Stimulated activated CD8-positive, alpha-beta memory T cell treated with anti-CD3 and anti-CD28 coated beads, Interleukin-4, amount 100 ng/mL, for 24 hours (primary cell): ENCODE results near the gene CCDC93.
"Not testable (repeated sequence)": the region's sequence is repeated elsewhere in the genome, so short reads cannot be mapped to it uniquely, and the experiment has no call there.

ENCODE experiments used
- DNase-seq: peaks from one replicate; pipeline ENCODE4 v3.0.0-alpha.2; 2020; ENCODE audit warnings: low read depth

Gene CCDC93

GRCh38 chr2:118045286-118045685 lies 31.4 kb upstream of the CCDC93 start:
- no peak for DNase-seq

DNA sequence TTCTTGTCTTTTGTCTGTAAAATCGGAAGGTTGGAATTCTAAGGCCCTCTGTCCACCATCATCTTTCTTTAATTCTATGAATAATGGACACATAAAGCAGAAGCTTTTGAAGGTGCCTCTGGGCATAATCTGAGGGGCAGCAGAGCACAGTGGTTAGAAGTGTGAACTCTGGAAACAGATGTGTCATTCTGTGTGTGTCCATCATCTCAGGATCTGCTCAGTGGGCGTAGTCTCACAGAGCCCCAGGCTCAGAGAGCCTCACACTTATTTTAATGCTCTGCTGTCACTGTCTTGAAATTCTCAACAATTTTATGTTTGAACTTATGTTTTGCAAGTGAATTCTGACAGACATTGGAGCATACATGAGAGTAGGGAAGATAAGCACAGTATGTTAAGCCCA lies 31.0 kb upstream of the CCDC93 start:
- DNase-seq, result no peak

DNA sequence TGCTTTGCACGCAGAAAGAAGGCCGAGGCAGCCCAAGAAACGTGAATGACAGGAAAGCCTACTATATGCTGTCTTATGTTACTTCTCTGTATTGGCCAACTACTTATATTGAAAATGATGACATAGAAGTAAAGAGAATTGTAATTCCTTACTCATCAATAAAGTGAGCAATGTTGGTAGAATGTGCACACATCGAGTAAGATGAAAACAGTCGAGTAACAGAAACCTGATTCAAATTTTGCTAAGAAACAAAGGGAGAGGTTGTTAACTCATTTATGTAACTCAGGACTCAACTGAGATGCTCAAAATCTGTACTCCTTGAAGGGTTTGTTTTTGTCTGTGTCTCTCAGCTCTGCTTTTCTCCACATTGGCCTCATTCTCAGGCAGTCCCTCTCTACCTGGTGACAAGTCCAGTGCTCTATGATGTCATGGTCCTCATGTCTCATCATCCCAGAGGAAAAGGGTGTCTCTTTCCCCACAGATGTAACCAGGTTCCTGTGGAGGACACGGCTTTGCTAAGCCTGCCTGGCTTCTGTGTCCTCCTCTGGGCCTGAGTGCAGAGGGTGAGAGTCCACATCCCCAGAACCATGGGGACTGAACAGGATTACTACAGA lies 30.3 kb upstream of the CCDC93 start:
- DNase-seq, result no peak

- no peak for DNase-seq
These were observed 27.0 kb upstream of the CCDC93 start for GRCh38 chr2:118040891-118041290.

DNA sequence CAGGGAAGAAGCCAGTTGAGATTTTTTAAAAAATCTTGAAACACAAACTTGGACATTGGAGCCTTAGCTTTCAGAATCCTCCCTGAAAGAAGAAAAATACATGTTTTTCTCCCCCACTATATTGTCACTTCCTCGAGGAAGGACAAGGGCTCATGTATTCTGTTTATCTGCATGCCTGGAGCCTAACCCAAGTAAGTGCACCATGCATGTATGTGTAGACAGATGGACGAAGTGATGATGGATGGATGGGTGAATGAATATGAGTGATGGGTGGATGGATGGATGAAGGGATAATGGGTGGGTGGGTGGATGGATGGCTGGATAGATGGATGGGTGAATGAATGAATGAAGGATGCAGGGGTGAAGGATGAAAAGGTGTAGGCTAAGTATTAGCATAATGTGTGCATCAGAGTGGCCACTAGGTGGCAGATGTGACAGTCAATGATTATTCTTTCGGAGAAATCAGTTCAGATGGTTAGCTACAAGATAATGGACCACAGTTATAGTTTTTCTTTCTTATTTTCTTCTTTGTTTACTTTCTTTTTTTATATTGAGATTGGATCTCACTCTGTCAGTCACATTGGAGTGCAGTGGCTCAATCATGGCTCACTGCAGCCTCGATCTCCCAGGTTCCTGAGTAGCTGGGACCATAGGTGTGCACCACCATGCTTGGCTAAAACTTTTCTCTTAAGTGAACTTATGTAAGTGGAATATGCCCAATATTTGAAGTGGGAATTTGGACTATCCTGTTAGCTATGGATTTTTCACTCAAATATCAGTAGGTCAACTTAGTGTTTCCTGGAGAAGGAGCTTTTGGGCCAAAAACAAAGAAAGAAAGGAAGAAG lies 18.5 kb upstream of the CCDC93 start:
- DNase-seq, result peak; percentile 15

DNA sequence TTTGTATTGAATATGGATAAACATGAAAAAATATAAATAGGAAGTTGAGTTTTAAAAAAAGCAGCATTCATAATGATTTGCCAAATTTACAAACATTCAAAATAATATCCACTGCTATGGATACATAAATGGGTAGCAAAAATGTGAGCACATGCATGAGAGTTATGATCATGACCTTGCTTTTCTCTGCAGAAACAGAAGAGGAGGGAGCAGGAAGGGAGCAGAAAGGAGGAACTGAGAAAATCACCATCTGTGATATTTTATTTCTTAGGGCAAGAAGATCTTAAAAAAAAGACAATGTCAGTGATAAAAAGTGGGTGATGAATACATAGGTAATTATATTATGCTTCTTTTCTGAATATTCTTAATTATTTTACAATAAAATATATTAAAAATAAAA lies 17.7 kb upstream of the CCDC93 start:
- no peak for DNase-seq

DNA sequence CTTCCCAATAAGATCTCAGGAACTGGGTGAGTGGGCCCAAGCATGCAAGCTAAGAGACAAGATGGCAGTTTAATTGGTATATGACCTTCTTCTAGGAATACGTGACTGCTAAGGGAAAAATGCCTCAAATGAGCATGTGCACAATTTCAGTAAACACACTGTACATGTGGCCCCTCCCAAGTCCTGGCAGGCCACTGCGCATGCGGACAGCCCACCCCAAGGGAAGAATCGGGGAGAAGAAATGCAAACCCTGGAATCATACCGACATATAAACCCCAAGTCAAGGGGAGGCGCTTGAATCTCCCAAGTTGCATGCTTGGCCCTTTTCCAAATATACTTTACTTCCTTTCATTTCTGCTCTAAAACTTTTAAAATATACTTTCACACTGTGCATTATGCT lies 15.2 kb upstream of the CCDC93 start:
- DNase-seq, result no peak

DNA sequence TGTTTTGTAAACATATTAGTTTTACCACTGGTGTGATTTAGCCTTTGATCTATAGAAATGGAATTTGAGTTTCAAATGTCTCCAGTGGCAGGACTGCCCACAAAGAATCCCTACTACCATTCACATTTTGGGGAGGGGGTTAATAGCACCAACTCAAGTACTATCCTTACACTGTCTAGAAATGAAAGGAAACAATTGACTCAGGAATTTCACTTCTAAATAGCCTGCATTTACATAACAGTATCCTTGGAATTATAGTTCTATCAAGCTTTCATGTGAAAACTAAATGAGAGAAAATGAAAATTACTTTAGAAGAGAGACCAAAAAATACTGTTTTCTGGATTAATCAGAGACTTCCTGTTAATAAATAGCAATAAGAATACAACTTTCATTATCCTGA lies 7.5 kb upstream of the CCDC93 start:
- DNase-seq, result no peak

GRCh38 chr2:118019821-118020220 lies 6.0 kb upstream of the CCDC93 start:
- no peak for DNase-seq

DNA sequence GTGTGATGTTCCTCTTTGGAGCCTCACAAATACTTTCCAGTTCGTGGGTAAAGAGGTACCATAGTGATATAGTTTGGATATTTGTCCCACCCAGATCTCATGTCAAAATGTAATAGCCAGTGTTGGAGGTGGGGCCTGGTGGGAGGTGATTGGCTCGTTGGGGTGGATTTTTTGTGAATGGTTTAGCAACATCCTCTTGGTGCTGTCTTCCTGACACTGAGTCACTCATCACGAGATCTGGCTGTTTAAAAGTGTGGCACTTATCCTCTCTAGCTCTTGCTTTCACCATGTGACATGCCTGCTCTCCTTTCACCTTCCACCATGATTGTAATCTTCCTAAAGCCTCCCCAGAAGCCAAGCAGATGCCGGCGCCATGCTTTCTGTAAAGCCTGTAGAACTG lies 3.0 kb upstream of the CCDC93 start:
- DNase-seq, result no peak

DNA sequence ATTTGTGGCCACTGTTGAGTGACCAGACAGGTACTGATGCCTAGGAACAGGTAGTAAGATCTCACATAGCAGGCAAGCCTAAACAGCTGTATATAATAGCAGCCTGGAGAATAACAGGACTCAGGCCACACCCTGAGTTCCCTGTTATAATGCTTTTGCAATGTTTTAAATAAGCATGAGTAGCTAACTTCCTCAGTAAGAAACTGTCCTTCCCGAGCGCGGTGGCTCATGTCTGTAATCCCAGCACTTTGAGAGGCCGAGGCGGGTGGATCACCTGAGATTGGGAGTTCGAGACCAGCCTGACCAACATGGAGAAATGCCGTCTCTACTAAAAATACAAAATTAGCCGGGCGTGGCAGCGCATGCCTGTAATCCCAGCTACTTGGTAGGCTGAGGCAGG lies 1.9 kb upstream of the CCDC93 start:
- not testable (repeated sequence) for DNase-seq

- no peak for DNase-seq
These were observed 588 bp upstream of the CCDC93 start for GRCh38 chr2:118014492-118014824.

GRCh38 chr2:118013221-118013723 lies 598 bp downstream of the CCDC93 start:
- DNase-seq, result no peak

GRCh38 chr2:118012778-118013177 lies 1.1 kb downstream of the CCDC93 start:
- no peak for DNase-seq

- no peak for DNase-seq
These were observed 3.4 kb downstream of the CCDC93 start for GRCh38 chr2:118010473-118010872.

- no peak for DNase-seq
These were observed 7.0 kb downstream of the CCDC93 start for GRCh38 chr2:118006861-118007260.

- no peak for DNase-seq
These were observed 7.5 kb downstream of the CCDC93 start for GRCh38 chr2:118006326-118006725.

DNA sequence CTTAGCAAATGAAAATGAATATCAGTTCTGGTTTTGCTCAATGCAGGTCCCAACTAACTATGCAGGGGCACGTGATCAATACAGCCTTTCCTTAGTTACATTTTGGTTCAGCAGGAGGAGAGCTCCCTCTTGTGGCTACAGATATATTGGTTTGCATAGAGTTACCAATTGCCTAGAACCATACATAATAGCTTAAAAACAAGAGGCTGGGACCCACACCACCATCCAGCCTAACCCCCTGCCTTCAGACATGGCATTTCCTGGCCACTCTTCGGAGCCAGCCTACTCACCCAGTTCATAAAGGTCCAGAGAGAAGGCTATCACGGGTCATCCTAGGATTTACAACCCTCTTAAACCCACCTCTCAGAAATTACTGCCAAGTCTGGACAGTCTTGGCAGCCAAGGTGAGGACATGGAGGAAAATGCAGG lies 10.5 kb downstream of the CCDC93 start:
- no peak for DNase-seq

DNA sequence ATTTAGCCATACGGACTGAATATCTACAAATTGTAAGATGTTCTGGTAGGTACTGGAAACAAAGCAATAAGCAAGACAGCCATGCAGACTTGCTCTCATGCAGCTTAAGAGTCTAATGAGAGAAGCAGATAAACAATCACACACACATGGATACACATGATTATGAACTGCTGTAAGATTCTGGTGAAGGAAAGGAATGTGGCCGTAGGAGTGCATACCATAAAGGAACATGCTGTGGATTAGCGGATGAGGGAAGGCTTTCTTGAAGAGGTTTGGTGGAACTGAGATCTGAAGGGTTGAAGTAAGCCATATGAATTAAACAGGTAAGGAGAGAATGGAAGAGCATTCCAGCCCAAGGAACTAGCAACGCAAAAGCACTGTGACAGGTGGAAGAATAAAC lies 13.8 kb downstream of the CCDC93 start:
- no peak for DNase-seq

GRCh38 chr2:117997872-117998454 lies 15.9 kb downstream of the CCDC93 start:
- DNase-seq, result no peak

DNA sequence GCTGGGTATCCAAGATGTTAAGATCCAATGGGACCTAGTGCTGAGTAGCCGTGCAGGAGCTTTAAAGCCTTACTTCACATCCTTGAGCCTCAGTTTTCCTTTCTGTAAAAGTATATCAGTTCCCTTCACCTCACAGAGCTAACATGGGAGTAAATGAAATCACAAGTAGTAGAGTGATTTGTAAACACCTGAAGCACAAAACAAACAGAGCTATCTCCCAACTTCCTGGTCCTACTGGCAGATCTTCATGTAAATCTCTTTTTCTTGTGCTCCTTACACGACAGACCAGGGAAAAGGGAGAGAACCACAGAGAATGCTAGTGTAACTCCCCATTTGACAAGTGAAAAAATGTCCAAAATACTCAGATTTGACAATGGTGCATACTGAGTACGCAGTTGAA lies 17.3 kb downstream of the CCDC93 start:
- DNase-seq, result no peak

- DNase-seq, result no peak
These were observed 19.1 kb downstream of the CCDC93 start for GRCh38 chr2:117994729-117995128.

GRCh38 chr2:117989854-117990438 lies 23.9 kb downstream of the CCDC93 start:
- no peak for DNase-seq
